ENCODE data around the gene SLC27A6.

- TF ChIP-seq CTCF (conservative IDR thresholded peaks at IDR 0.05; ENCODE audit: low read length) (no peak), EZH2phosphoT487 (IDR thresholded peaks at IDR 0.05; ENCODE audit: borderline replicate concordance) (no peak)
These were observed 37.6 kb upstream of the SLC27A6 start for GRCh38 chr5:128927644-128928043.

Measured in Loucy (cell line).